GM19025 (cell line): Measurements from ENCODE around the gene ESR1.

Source experiments
- ATAC-seq: cut with Tn5 transposase; IDR thresholded peaks from one replicate; pipeline ENCODE4 v1.9.1; 2021; ENCODE audit warnings: mild to moderate bottlenecking, low read depth, moderate library complexity; ENCODE audit not compliant: unreplicated experiment

ESR1 gene

GRCh38 chr6:152089992-152090391 is 282.5 kb downstream of the ESR1 start:
- no peak for ATAC-seq

GRCh38 chr6:152091201-152091600 is 283.7 kb downstream of the ESR1 start:
- ATAC-seq = no peak

- ATAC-seq = no peak
Measured at GRCh38 chr6:152091851-152092341, 284.4 kb downstream of the ESR1 start.

- ATAC-seq = no peak
Measured at GRCh38 chr6:152093711-152094110, 286.2 kb downstream of the ESR1 start.

- ATAC-seq = no peak
Measured at GRCh38 chr6:152094276-152094675, 286.8 kb downstream of the ESR1 start.

GRCh38 chr6:152094992-152095592 is 287.6 kb downstream of the ESR1 start:
- ATAC-seq = no peak

- ATAC-seq = no peak
Measured at GRCh38 chr6:152096863-152097496, 289.5 kb downstream of the ESR1 start.

- ATAC-seq = no peak
Measured at GRCh38 chr6:152098683-152099082, 291.2 kb downstream of the ESR1 start.

GRCh38 chr6:152099446-152100182 is 292.1 kb downstream of the ESR1 start:
- ATAC-seq = no peak

GRCh38 chr6:152100183-152100618 is 292.7 kb downstream of the ESR1 start:
- no peak for ATAC-seq

GRCh38 chr6:152107973-152108372 is 300.5 kb downstream of the ESR1 start:
- no peak for ATAC-seq

- no peak for ATAC-seq
Measured at GRCh38 chr6:152110886-152111820, 303.7 kb downstream of the ESR1 start.

- peak; percentile 54 for ATAC-seq
Measured at GRCh38 chr6:152112491-152113261, 305.2 kb downstream of the ESR1 start.

GRCh38 chr6:152117156-152118133 is 310.0 kb downstream of the ESR1 start:
- no peak for ATAC-seq

- ATAC-seq = no peak
Measured at GRCh38 chr6:152118224-152118623, 310.7 kb downstream of the ESR1 start.

- no peak for ATAC-seq
Measured at GRCh38 chr6:152118678-152119077, 311.2 kb downstream of the ESR1 start.

GRCh38 chr6:152119831-152120230 is 312.3 kb downstream of the ESR1 start:
- no peak for ATAC-seq

- ATAC-seq = no peak
Measured at GRCh38 chr6:152121910-152122309, 314.4 kb downstream of the ESR1 start.

- ATAC-seq = no peak
Measured at GRCh38 chr6:152122434-152122833, 315.0 kb downstream of the ESR1 start.
